ENCODE measurements around the gene PLA1A. TPM values are rescaled to one million over a fixed set of nuclear protein-coding genes. Genes with fewer than 3 reads are reported as not detected.

PLA1A gene
- total RNA-seq, 2 donors from 2014 or later, result 2.8 to 9.1 TPM

DNA sequence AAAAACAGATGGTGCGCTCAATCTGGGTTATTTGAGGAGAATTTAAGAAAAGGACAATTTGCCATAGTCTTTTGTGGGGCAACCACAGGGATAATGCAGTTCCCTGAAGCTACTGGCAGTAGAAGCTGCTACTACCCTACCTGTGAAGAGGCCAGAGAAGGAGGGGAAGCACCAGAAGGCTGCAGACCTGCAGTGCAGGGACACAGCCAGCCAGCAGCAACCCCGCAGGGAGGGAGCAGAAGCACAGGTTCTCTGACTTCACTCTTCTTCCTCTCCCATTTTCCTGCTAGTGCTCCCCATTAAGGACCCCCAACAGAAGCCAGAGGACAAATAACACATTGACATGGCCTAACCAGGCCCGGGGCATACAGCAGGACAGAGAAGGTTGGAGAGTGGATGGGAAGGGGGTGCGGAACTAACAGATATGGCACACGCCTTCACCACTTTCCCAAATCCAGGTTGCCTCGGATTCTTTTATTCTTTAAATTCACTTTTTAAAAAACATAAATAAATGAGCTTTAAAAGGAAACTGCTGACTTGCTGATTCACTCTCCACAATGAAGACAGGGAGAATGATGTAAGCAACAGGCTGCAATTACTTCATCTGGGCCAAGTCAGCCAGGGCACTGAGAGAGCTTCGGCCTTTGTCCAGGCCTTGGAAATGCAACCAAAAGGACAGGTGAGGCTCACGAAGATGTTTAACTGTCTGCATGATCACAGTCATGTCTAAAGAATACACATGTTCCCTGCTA is 32.6 kb downstream of the PLA1A start:
- Histone ChIP-seq H3K4me3 (no peak overlapping the region), H3K4me1 (replicated peaks) (no peaks in the 10 kb centered on the region), H3K36me3 (no peaks in the 10 kb centered on the region), H3K27ac (peak overlapping the region in 1 of 2 donors; percentile 34), H3K27me3 (replicated peaks; ENCODE audit: insufficient read depth) (no peaks in the 10 kb centered on the region), H3K9me3 (no peaks in the 10 kb centered on the region)
- TF ChIP-seq POLR2AphosphoS5 (IDR thresholded peaks at IDR 0.05) (peak; percentile 18), POLR2A (IDR thresholded peaks at IDR 0.05) (no peak)
- 80% methylated on average over 8 of the region's 8 CpGs for WGBS
- DNase-seq (ENCODE audit: low spot score), result no peak
- intact Hi-C loops (cut with DNase I), result no loop called here

DNA sequence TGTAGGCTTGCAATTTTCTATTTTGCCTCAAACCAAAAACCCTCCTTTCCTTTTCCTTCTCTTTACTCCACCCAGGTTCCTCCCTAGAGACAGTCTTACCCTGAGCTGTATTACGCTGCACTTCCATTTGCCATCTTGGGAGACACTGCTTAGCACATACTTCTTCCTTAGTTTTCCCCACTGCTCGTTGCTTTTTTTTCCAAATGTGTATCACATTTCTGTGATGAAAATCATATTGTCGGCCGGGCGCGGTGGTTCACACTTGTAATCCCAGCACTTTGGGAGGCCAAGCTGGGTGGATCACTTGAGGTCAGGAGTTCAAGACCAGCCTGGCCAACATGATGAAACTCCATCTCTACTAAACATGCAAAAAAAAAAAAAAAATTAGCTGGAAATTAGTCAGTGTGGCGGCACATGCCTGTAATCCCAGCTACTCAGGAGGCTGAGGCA is 33.2 kb downstream of the PLA1A start:
- Histone ChIP-seq H3K4me1 (replicated peaks) (no peaks in the 10 kb centered on the region), H3K27ac (peak overlapping the region in 1 of 2 donors; percentile 34), H3K9me3 (no peaks in the 10 kb centered on the region), H3K4me3 (no peak overlapping the region), H3K27me3 (replicated peaks; ENCODE audit: insufficient read depth) (no peaks in the 10 kb centered on the region), H3K36me3 (no peaks in the 10 kb centered on the region)
- DNase-seq (ENCODE audit: low spot score), result no peak
- intact Hi-C loops (cut with DNase I), result no loop called here
- 83% methylated on average over 7 of the region's 7 CpGs for WGBS
- TF ChIP-seq POLR2AphosphoS5 (IDR thresholded peaks at IDR 0.05) (no peak), POLR2A (IDR thresholded peaks at IDR 0.05) (no peak)
- TF ChIP-seq, protein P1, sequence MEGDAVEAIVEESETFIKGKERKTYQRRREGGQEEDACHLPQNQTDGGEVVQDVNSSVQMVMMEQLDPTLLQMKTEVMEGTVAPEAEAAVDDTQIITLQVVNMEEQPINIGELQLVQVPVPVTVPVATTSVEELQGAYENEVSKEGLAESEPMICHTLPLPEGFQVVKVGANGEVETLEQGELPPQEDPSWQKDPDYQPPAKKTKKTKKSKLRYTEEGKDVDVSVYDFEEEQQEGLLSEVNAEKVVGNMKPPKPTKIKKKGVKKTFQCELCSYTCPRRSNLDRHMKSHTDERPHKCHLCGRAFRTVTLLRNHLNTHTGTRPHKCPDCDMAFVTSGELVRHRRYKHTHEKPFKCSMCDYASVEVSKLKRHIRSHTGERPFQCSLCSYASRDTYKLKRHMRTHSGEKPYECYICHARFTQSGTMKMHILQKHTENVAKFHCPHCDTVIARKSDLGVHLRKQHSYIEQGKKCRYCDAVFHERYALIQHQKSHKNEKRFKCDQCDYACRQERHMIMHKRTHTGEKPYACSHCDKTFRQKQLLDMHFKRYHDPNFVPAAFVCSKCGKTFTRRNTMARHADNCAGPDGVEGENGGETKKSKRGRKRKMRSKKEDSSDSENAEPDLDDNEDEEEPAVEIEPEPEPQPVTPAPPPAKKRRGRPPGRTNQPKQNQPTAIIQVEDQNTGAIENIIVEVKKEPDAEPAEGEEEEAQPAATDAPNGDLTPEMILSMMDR (IDR thresholded peaks at IDR 0.05), result no peak

DNA sequence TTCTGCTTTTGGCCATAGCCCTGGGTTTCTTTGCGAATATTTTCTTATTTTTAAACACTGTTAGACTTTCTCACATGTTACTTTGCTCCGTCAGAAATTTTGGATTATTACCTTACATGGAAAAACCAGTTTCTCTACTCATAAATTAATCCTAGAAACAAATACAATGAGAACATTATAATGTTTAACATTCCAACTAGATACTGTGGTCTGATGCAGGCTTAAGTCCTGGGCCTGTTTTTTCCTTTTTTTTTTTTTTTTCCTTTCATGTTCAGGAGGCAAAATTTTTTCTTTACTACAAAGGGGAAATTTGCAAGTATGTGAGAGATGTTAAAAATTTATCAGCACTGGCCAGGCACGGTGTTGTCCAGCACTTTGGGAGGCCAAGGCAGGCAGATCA is 33.8 kb downstream of the PLA1A start:
- Histone ChIP-seq H3K27me3 (replicated peaks; ENCODE audit: insufficient read depth) (no peaks in the 10 kb centered on the region), H3K4me1 (replicated peaks) (no peaks in the 10 kb centered on the region), H3K36me3 (no peaks in the 10 kb centered on the region), H3K4me3 (no peak overlapping the region), H3K27ac (no peak overlapping the region), H3K9me3 (no peaks in the 10 kb centered on the region)
- TF ChIP-seq POLR2AphosphoS5 (IDR thresholded peaks at IDR 0.05), result no peak
- no peak for TF ChIP-seq POLR2A (IDR thresholded peaks at IDR 0.05)
- TF ChIP-seq, protein P1 (IDR thresholded peaks at IDR 0.05), result no peak
- WGBS, result 19% methylated on average over 3 of the region's 3 CpGs
- no peak for DNase-seq (ENCODE audit: low spot score)
- intact Hi-C loops (cut with DNase I), result no loop called here

DNA sequence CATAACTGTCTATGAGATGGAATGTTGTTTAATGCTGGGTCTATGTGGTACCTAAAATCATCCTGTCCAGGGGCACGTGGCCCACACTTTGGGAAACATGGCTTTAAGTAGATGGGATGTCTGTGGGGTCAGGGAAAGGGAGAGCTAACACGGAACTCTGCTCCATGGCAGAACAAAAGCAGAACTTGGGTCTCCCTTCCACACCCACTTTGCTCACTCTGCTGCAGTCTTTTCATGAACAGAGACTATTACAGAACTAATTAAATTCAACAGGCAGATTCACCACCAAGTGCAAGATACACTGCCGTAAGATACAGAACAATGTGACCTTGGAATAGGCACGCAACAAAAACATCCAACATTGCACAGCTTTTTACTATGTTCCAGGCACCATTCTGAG is 34.5 kb downstream of the PLA1A start:
- H3K27ac ChIP-seq, result no peak overlapping the region
- H3K4me1 ChIP-seq (replicated peaks), result no peaks in the 10 kb centered on the region
- H3K9me3 ChIP-seq, result no peaks in the 10 kb centered on the region
- no peaks in the 10 kb centered on the region for H3K27me3 ChIP-seq (replicated peaks; ENCODE audit: insufficient read depth)
- TF ChIP-seq POLR2A (IDR thresholded peaks at IDR 0.05), result no peak
- no peak for TF ChIP-seq POLR2AphosphoS5 (IDR thresholded peaks at IDR 0.05)
- TF ChIP-seq, protein P1 (IDR thresholded peaks at IDR 0.05), result no peak
- no peaks in the 10 kb centered on the region for H3K36me3 ChIP-seq
- DNase-seq (ENCODE audit: low spot score), result no peak
- intact Hi-C loops (cut with DNase I), result no loop called here
- H3K4me3 ChIP-seq, result no peak overlapping the region
- WGBS, result 85% methylated on average over 4 of the region's 4 CpGs

DNA sequence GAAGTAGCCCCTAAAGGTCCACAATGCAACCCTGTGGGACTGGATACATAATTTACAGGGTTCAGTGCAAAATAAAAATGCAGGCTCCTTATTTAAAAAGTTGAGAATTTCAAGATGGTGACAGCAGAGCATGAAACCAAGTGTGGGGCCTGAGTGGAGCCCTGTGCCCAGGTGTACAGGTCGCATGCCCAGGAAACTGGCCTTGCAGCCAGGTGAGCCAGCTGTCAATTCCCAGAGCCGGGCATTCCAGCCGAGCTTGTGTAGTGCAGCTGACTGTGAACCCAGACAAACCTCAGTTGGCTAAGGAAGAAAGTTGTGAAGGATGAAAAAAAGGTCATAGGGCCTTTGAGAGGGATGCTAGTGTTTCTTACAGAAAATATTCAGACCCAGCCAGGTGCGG is 35.1 kb downstream of the PLA1A start:
- Histone ChIP-seq H3K27ac (no peak overlapping the region), H3K36me3 (no peaks in the 10 kb centered on the region), H3K9me3 (no peaks in the 10 kb centered on the region), H3K27me3 (replicated peaks; ENCODE audit: insufficient read depth) (no peaks in the 10 kb centered on the region), H3K4me3 (no peak overlapping the region), H3K4me1 (replicated peaks) (no peaks in the 10 kb centered on the region)
- TF ChIP-seq, protein P1 (IDR thresholded peaks at IDR 0.05), result no peak
- TF ChIP-seq POLR2AphosphoS5 (IDR thresholded peaks at IDR 0.05) (no peak), POLR2A (IDR thresholded peaks at IDR 0.05) (no peak)
- 60% methylated on average over 4 of the region's 4 CpGs for WGBS
- no peak for DNase-seq (ENCODE audit: low spot score)
- intact Hi-C loops (cut with DNase I), result no loop called here

Measured in prostate gland (tissue), 2 donors.